Tibial nerve (tissue), 4 donors: ENCODE data around the gene FBXO42.

Experiments
- CTCF ChIP-seq, 5 experiments: fragments of 200-600 bp in 3 of 5; fragments of 450-650 bp in 2 of 5; sonication (generic) in 3 of 5; IDR thresholded peaks; one replicate each; pipeline ENCODE4 v1.5.1; 2016 to 2019; ENCODE audit warnings: antibody characterized with exemption in 5 of 5, mild to moderate bottlenecking in 3 of 5, moderate library complexity in 2 of 5
- EP300 ChIP-seq, 2 donors: sonication (generic); formaldehyde crosslinking; IDR thresholded peaks; one replicate each; pipeline ENCODE4 v1.6.1; 2017; ENCODE audit warnings: antibody characterized with exemption in 2 of 2, mild to moderate bottlenecking in 1 of 2

DNA sequence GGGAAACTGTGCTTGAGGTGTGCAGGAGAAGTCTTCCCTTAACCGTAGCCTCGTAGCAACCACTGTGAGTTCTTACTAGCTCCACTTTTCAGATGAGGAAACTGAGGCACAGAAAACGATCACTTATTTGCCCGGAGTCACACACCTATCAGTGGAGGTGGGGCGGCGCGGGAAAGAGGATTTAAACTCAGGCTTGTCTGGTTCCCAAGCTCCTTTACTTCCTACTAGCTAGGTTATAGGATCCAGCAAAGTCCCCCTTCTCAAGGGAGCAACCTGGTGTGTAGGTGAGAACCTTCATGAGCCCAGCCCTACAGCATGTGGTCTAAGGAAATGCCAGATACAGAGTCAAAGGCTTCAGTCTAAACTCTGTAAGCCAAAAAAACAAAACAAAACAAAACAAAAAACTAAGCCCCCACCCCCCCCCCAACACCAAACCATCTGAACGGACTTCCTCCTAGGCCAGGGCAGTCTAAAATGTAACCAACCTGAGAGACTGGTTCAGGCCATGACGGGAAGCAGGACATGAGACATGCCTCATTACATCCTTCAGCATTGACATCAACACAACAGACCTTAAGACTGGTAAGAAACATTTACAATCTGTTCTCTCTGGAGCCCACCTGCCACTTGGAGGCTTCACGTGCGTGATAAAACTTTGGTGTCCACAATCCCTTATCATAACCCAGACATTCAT, 709 bp upstream of the FBXO42 start:
- TF ChIP-seq CTCF (IDR thresholded peaks at IDR 0.05) (no peak), EP300 (IDR thresholded peaks at IDR 0.05) (no peak)
